Measurements from ENCODE around the gene GNG13. TPM values are rescaled to one million over a fixed set of nuclear protein-coding genes. Genes with fewer than 3 reads are reported as not detected.

GNG13 gene
- total RNA-seq, 6 experiments from 2014 or later = not detected

DNA sequence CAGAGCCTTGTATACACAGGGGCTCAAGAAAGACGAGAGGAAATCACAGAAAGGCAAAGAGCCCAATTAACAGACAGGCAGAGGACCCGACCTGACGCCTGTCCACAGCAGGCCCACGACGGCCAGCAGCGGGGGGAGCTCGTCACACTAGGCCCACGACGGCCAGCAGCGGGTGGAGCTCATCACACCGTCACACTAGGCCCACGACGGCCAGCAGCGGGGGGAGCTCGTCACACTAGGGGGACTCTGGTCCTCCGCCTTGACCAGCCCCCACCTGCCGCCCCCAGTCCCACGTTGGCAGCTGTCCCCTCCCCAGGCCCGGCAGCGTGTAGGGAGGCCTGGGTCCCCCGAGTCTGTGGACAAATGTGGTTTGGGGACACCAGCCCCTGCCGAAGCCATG is 23.7 kb upstream of the GNG13 start:
- H3K4me1 ChIP-seq = no peaks in the 10 kb centered on the region
- no peaks in the 10 kb centered on the region for H3K27me3 ChIP-seq
- H3K36me3 ChIP-seq = no peaks in the 10 kb centered on the region
- intact Hi-C loops (cut with DNase I) = loop anchor here in 1 of 2 donors (10.0 kb wide), 1 partner anchor 211 kb away; no protein-coding TSS in a partner anchor
- ATAC-seq (peak in 1 of 4 donors; percentile 5), DNase-seq (no peak)
- no peak for TF ChIP-seq POLR2A (IDR thresholded peaks at IDR 0.05)
- TF ChIP-seq, protein P1, sequence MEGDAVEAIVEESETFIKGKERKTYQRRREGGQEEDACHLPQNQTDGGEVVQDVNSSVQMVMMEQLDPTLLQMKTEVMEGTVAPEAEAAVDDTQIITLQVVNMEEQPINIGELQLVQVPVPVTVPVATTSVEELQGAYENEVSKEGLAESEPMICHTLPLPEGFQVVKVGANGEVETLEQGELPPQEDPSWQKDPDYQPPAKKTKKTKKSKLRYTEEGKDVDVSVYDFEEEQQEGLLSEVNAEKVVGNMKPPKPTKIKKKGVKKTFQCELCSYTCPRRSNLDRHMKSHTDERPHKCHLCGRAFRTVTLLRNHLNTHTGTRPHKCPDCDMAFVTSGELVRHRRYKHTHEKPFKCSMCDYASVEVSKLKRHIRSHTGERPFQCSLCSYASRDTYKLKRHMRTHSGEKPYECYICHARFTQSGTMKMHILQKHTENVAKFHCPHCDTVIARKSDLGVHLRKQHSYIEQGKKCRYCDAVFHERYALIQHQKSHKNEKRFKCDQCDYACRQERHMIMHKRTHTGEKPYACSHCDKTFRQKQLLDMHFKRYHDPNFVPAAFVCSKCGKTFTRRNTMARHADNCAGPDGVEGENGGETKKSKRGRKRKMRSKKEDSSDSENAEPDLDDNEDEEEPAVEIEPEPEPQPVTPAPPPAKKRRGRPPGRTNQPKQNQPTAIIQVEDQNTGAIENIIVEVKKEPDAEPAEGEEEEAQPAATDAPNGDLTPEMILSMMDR (IDR thresholded peaks at IDR 0.05) = no peak
- no peak overlapping the region for H3K27ac ChIP-seq
- 92% methylated on average over 2 of the region's 22 CpGs for WGBS (ENCODE audit: insufficient coverage, low coverage, low lambda C conversion rate, missing lambda C conversion rate)
- H3K4me3 ChIP-seq = no peak overlapping the region
- no peaks in the 10 kb centered on the region for H3K9me3 ChIP-seq

DNA sequence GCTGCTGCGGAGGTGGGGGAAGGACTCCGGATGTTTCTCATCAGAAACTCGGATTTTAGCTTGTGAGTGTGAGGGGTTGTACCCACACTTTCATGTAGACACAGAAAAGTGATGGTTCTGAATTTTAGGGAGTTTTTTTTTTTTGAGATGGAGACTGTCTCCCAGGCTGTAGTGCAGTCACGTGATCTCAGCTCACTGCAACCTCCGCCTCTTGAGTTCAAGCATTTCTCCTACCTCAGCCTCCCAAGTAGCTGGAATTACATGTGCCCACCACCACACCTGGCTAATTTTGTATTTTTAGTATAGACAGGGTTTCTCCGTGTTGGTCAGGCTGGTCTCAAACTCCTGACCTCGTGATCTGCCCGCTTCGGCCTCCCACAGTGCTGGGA is 22.4 kb upstream of the GNG13 start:
- Histone ChIP-seq H3K36me3 (no peaks in the 10 kb centered on the region), H3K9me3 (no peaks in the 10 kb centered on the region), H3K4me3 (no peak overlapping the region), H3K27ac (no peak overlapping the region), H3K4me1 (no peaks in the 10 kb centered on the region), H3K27me3 (no peaks in the 10 kb centered on the region)
- TF ChIP-seq, protein P1 (IDR thresholded peaks at IDR 0.05) = no peak
- no peak for TF ChIP-seq POLR2A (IDR thresholded peaks at IDR 0.05)
- intact Hi-C loops (cut with DNase I) = loop anchor here in 1 of 2 donors (10.0 kb wide), 1 partner anchor 212 kb away; no protein-coding TSS in a partner anchor
- ATAC-seq = no peak
- 63% methylated on average over 7 of the region's 9 CpGs for WGBS (ENCODE audit: insufficient coverage, low coverage, low lambda C conversion rate, missing lambda C conversion rate)
- no peak for DNase-seq

DNA sequence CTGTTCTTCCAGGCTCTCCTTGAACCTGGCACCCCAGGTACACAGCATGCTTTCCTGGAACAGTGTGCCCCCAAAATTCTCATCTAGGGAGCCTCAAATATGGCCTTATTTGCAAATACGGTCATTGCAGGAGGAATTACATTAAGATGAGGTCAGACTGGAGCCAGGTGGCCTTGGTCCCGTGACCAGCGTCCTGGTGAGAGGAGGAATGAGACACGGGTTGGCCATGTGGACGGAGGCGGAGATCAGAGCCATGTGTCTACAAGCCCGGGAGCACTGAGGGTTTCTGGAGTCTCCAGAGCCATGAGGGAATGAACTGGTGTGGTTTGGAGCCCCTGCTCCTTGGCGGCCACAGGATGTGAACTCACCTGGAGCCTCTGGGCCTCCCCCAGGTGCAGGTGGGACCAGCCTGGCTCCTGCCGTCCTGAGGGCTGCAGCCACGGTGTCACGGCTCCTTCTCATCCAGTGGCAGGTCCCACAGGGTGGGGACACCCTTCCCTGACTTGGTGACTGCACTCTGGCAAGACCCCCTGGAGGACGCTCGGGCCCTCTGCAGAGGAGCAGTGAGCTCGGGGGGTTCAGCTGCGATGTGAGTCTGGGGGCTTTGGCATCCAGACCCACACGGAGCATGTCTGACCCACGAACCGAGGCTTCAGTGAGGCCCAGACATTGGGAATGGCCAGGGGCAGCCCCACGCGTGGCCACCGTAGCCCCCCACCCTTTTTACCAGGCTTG is 21.8 kb upstream of the GNG13 start:
- ATAC-seq (no peak), DNase-seq (no peak)
- H3K27ac ChIP-seq = no peak overlapping the region
- 46% methylated on average over 4 of the region's 21 CpGs for WGBS (ENCODE audit: insufficient coverage, low coverage, low lambda C conversion rate, missing lambda C conversion rate)
- no peaks in the 10 kb centered on the region for H3K9me3 ChIP-seq
- no peaks in the 10 kb centered on the region for H3K4me1 ChIP-seq
- no peaks in the 10 kb centered on the region for H3K27me3 ChIP-seq
- H3K36me3 ChIP-seq = no peaks in the 10 kb centered on the region
- no peak for TF ChIP-seq POLR2A (IDR thresholded peaks at IDR 0.05)
- TF ChIP-seq, protein P1 (IDR thresholded peaks at IDR 0.05) = no peak
- no peak overlapping the region for H3K4me3 ChIP-seq
- intact Hi-C loops (cut with DNase I) = loop anchor here in 1 of 2 donors (10.0 kb wide), 1 partner anchor 212 kb away; no protein-coding TSS in a partner anchor

DNA sequence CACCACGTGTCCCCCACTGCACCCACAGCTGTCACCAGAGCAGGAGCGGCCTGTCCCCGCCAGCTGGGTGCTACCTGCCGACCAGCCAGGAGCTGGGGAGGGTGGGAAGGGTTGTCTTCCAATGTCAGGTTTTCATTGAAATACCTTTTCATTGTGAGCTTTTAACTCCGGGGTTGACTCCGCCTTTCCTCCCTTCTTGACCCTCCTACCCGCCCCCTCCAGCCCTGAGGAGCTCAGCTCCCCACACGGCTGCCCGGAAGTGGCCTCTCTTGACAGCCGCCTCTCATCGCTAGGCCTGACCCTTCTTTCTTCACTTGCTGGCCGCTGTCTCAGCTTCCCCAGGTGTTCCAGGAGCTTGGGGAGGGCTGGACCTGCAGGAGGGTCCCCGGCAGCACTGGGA is 21.2 kb upstream of the GNG13 start:
- TF ChIP-seq POLR2A (IDR thresholded peaks at IDR 0.05) = no peak
- TF ChIP-seq, protein P1 (IDR thresholded peaks at IDR 0.05) = no peak
- ATAC-seq (no peak), DNase-seq (no peak)
- WGBS (ENCODE audit: insufficient coverage, low coverage, low lambda C conversion rate, missing lambda C conversion rate) = 48% methylated on average over 6 of the region's 13 CpGs
- H3K36me3 ChIP-seq = no peaks in the 10 kb centered on the region
- H3K4me3 ChIP-seq = no peak overlapping the region
- intact Hi-C loops (cut with DNase I) = loop anchor here in 1 of 2 donors (10.0 kb wide), 1 partner anchor 213 kb away; no protein-coding TSS in a partner anchor
- no peak overlapping the region for H3K27ac ChIP-seq
- no peaks in the 10 kb centered on the region for H3K9me3 ChIP-seq
- H3K27me3 ChIP-seq = no peaks in the 10 kb centered on the region
- H3K4me1 ChIP-seq = no peaks in the 10 kb centered on the region

Measured in right lobe of liver (tissue), 6 donors.